Stimulated activated CD8-positive, alpha-beta memory T cell treated with anti-CD3 and anti-CD28 coated beads, Interleukin-15, amount 100 ng/mL, for 48 hours (primary cell): Measurements from ENCODE around the gene TYW1B.
"Not testable (repeated sequence)": the region's sequence is repeated elsewhere in the genome, so short reads cannot be mapped to it uniquely, and the experiment has no call there.

Experiments used
- DNase-seq, 2 donors: peaks; one replicate each; pipeline ENCODE4 v3.0.0-alpha.2; 2020; ENCODE audit warnings: low read depth in 2 of 2

Gene TYW1B

GRCh38 chr7:72626428-72627011 lies 201.5 kb downstream of the TYW1B start:
- not testable (repeated sequence) for DNase-seq

GRCh38 chr7:72625721-72626423 lies 202.1 kb downstream of the TYW1B start:
- not testable (repeated sequence) for DNase-seq

GRCh38 chr7:72622532-72622931 lies 205.5 kb downstream of the TYW1B start:
- DNase-seq, result no peak

- not testable (repeated sequence) for DNase-seq
Measured at GRCh38 chr7:72621761-72622187, 206.2 kb downstream of the TYW1B start.

- not testable (repeated sequence) for DNase-seq
Measured at GRCh38 chr7:72620923-72621322, 207.1 kb downstream of the TYW1B start.

- DNase-seq, result not testable (repeated sequence)
Measured at GRCh38 chr7:72618435-72619180, 209.4 kb downstream of the TYW1B start.

- DNase-seq, result not testable (repeated sequence)
Measured at GRCh38 chr7:72609761-72610160, 218.2 kb downstream of the TYW1B start.

- not testable (repeated sequence) for DNase-seq
Measured at GRCh38 chr7:72607988-72608387, 220.0 kb downstream of the TYW1B start.

GRCh38 chr7:72605863-72606431 lies 222.1 kb downstream of the TYW1B start:
- not testable (repeated sequence) for DNase-seq

GRCh38 chr7:72604771-72605611 lies 223.0 kb downstream of the TYW1B start:
- not testable (repeated sequence) for DNase-seq

- not testable (repeated sequence) for DNase-seq
Measured at GRCh38 chr7:72603476-72603875, 224.5 kb downstream of the TYW1B start.

- no peak for DNase-seq
Measured at GRCh38 chr7:72603073-72603472, 224.9 kb downstream of the TYW1B start.

- not testable (repeated sequence) for DNase-seq
Measured at GRCh38 chr7:72601683-72602082, 226.3 kb downstream of the TYW1B start.

- not testable (repeated sequence) for DNase-seq
Measured at GRCh38 chr7:72590023-72590422, 238.0 kb downstream of the TYW1B start.

- DNase-seq, result not testable (repeated sequence)
Measured at GRCh38 chr7:72587267-72587666, 240.7 kb downstream of the TYW1B start.

- not testable (repeated sequence) for DNase-seq
Measured at GRCh38 chr7:72584576-72584975, 243.4 kb downstream of the TYW1B start.

- DNase-seq, result not testable (repeated sequence)
Measured at GRCh38 chr7:72583620-72584361, 244.2 kb downstream of the TYW1B start.

GRCh38 chr7:72580142-72580770 lies 247.7 kb downstream of the TYW1B start:
- not testable (repeated sequence) for DNase-seq

- DNase-seq, result no peak
Measured at GRCh38 chr7:72577107-72577506, 250.9 kb downstream of the TYW1B start.

- DNase-seq, result not testable (repeated sequence)
Measured at GRCh38 chr7:72561988-72562387, 266.0 kb downstream of the TYW1B start.
